Mesenteric fat pad (tissue), 1 donor: ENCODE measurements around the gene ADGRG3. TPM values are rescaled to one million over a fixed set of nuclear protein-coding genes. Genes with fewer than 3 reads are reported as not detected.

Source experiments
- DNase-seq: peaks from one replicate; pipeline ENCODE4 v3.0.0-alpha.2; 2020; ENCODE audit warnings: low spot score
- total RNA-seq: library from RNA; stranded (reverse); fragmentation: NEBNext Ultra II Directional; extraction: Animal tissue kit (Norgen Biotek cat#: 25700); gene quantifications from one replicate; pipeline ENCODE4 v1.2.1, GENCODE V29; 2021
- donor health status: DM: yes; HTN: yes; CAD: no.

Gene ADGRG3
- total RNA-seq, 1 donor from 2014 or later: 13.3 TPM

DNA sequence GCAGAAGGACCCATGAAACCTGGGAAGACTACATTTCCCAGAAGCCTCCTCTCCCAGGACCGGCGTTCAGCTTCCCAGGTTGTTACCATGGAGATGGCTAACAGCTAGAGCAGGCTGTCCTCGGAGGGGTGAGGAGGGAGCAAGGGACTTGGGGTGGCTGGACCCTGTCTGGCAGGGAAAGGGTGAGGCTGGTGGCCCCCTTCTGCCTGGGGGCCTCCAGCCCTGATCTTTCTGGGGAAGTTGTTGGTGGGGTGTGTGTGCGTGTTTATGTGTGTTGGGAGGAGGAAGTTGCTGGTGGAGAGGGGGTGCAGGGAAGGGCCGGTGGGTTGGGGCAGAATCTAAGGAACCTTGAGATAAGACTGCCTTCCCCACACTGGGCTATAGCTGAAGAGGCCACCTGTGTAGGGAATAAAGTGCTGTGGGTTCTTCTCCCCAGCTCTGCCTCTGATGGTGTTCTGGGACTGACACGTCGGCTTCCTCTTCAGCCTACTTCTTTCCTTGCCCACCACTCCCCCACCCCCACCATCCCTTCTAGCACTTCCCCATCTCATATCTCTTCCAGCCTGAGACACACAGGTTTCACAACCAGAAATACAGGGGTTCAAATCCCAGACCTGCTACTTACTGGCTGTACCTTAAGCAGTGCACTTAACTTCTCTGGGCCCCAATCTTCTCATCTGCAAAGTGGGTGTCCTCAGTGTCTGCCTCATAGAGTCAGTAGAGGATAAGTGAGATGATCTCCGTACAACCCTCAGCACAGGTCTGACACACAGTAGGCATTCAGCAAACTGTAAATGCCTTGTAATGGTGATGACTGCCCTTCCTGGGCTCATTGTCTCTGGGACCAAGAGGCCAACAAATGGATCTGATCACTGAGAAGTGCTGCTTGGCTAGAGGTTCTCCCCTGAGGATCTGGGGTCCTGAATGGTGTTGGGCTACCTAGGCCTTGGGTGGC, 26.9 kb downstream of the ADGRG3 start, which contains the start of gene DRC7:
DRC7 (plus strand) TSS at position 82 of the 955 bp plus-strand sequence. CDS start 3,144 bp downstream, outside the sequence.
- no peak for DNase-seq

DNA sequence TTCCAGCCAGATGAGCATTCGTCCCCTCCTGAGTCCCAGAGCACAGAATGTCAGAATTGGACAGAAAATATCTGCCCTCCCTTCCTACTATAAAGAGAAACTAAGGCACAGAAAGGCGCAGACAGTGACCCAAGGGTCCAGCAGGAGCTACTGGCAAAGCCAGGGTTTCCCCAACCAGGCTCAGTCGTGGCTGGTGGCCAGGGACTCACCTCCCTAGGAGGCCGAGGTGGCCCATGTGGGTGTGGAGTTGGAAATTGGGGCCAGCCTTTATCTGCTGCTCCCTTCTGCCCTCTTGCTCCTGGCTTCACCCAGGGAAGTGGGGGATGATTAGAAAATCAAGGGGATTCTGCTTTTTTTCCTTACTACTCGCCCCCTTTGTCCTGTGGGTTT, 27.6 kb downstream of the ADGRG3 start:
- DNase-seq: no peak

DNA sequence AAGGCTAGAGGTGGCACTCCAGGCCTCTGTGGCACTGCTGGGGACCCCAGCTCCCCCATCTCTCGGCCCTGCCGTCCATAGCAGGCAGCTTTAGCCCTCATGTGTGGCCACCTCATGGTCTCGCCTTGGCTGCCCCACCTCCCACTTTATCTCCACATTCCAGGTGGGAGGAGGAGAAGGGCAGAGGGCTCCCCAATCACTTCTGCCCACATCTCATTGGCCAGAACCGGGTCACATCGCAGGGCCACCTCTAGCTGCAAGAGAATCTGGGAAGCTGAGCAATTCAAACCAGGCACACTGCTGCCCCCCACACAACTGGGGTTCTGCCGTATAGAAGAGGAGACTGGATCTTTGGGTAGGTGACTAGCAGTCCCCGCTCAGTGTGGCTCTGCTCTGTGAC, 28.1 kb downstream of the ADGRG3 start:
- no peak for DNase-seq

DNA sequence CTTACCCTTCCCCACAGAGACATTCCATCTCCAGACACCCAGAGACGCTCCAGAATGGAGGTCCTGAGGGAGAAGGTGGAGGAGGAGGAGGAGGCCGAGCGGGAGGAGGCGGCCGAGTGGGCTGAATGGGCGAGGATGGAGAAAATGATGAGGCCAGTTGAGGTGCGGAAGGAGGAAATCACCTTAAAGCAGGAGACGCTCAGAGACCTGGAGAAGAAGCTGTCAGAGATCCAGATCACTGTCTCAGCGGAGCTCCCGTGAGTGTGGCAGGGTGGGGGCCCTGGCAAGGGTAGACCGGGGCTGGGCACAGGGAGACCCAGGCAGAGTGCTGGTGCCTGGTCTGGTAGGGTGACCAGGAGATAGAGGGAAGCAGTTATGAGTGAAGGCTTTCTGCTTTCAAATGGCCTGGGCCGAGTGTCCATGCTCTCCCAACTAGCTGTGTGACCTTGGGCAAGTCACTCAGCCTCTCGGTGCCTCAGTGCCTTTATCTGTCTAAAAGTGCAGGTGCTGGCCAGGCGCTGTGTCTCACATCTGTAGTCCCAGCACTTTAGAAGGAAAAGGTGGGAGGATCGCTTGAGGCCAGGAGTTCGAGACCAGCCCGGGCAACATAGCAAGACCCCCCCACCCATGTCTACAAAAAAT, 29.9 kb downstream of the ADGRG3 start:
- no peak for DNase-seq

DNA sequence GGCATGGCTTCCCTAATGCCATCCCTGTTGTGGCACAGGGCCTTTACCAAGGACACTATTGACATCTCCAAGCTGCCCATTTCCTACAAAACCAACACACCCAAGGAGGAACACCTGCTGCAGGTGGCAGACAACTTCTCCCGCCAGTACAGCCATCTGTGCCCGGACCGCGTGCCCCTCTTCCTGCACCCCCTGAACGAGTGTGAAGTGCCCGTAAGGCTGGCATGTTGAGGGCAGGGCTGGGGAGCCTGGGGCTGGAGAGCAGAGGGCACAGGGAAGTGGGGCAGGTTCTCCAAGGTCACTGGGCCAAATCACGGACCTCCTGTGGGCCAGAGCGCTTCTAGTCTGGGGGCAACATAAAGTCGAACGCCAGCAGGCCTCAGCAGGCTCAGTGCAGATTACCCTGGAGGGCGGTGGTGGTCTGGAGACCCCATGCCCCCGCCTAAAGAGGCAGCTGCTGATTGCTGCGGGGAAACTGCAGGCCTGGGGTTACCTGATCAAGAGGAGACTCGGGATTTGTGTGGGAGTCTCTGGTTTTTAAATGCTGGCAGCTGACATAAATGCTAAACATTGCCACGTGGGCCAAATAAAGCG, 30.8 kb downstream of the ADGRG3 start:
- no peak for DNase-seq

DNA sequence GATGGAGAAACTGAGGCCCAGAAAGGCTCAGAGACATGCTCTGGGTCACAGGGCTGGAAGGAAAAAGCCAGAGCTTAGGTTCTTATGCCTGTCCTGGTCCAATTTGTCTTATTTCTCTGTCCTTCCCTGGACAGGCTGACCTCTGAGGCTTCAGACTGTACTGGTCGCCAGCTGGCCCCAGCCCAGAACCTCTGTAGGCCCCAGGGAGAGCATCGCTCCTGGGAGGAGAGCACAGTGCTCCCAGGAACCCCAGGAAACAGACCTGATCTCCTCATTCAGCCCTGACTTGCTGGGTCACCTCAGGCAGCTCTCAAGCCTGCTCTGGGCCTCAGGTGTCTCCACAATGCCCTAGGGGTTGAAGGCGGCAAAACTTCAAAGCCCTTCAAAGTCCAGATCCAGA, 31.4 kb downstream of the ADGRG3 start:
- no peak for DNase-seq

DNA sequence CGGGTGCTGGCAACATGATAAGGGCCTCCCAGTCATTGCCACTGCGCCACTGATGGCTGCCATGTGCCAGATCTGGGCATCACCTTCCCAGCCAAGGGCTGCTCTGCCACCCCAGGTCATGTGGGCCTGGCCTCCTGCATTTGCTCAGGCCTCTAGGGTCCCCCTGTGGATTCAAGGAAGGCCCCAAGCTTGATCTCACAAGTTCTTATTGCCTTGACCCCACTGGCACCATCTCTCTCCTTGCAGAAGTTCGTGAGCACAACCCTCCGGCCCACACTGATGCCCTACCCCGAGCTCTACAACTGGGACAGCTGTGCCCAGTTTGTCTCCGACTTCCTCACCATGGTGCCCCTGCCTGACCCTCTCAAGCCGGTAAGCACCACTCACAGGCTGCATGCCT, 31.8 kb downstream of the ADGRG3 start:
- no peak for DNase-seq

DNA sequence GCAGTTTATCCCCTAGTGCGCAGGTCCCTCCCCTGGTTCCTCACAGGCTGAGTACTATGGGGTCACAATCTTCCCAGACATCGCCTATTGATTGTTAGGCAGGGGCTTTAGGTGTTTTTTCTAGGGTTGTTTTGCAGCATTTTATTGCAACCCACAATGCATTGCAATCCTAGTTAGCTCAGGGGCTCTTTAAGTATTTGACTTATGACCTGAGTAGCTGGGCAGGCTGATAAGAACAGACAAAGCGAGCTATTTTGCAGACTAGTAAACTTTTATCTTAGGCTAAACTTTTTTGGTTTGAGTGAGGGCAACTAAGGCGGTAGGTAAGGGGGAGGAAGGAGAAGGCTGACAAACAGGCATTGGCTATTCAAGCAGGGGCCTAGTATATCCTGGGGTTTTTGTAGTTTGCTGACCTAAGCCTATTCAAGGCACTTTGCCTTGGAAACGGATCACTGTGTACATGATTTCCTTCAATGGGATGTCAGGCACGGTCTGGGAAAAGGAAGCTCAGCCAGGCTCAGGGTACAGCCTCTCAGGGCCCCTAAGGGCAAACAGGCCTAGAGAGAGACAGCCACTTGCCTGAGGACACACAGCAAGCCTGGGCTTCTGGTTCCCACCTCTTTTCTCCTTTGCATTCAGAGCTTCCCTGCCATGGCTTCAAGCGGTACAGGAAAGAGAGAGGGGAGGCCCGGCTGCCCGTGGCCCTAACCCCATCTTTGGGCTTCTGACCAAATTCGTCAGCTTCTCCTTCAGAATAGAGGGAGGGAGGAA, 32.9 kb downstream of the ADGRG3 start:
- DNase-seq: no peak

DNA sequence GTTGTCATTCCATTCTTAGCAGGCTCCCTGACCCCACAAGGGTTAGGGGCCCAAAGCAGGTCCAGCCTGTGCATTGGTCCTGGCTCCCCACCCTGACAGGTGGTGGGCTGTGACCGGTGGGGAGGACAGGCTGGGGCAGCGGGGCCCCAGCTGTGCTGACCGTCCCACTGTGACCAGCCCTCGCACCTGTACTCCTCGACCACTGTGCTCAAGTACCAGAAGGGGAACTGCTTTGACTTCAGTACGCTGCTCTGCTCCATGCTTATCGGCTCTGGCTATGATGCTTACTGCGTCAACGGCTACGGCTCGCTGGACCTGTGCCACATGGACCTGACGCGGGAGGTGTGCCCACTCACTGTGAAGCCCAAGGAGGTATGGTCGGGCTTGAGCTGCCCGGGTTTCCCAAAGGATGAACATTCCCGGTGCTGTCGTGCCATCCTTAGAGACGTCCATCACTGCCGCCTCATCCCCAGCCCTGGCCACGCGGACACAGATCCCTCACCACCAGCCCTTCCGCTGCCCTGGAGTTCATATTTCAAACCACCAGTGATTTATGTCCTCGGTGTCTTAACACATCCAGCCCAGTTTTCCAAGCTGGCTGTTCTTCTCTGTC, 33.8 kb downstream of the ADGRG3 start:
- DNase-seq: no peak

DNA sequence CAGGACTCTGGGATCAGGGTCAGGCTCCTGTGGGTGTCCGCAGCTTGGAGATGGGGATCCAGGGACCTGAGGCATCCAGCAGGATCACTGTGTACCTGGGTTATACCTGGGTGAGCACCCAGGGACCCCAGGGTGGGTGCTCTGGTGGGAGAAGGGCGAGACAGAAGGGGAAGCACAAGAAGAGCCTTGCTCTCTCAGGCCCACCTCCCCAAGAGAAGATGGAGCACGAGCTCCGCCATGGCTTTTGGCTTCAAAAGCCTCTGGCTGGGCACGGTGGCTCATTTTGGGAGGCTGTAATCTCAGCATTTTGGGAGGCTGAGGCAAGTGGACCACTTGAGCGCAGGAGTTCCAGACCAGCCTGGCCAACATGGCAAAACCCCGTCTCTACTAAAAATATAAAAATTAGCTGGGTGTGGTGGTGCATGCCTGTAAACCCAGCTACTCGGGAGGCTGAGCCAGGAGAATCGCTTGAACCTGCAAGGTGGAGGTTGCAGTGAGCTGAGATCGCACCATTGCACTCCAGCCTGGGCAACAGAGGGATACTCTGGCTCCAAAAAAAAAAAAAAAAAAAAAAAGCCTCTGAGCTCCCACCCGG, 35.4 kb downstream of the ADGRG3 start:
- no peak for DNase-seq

DNA sequence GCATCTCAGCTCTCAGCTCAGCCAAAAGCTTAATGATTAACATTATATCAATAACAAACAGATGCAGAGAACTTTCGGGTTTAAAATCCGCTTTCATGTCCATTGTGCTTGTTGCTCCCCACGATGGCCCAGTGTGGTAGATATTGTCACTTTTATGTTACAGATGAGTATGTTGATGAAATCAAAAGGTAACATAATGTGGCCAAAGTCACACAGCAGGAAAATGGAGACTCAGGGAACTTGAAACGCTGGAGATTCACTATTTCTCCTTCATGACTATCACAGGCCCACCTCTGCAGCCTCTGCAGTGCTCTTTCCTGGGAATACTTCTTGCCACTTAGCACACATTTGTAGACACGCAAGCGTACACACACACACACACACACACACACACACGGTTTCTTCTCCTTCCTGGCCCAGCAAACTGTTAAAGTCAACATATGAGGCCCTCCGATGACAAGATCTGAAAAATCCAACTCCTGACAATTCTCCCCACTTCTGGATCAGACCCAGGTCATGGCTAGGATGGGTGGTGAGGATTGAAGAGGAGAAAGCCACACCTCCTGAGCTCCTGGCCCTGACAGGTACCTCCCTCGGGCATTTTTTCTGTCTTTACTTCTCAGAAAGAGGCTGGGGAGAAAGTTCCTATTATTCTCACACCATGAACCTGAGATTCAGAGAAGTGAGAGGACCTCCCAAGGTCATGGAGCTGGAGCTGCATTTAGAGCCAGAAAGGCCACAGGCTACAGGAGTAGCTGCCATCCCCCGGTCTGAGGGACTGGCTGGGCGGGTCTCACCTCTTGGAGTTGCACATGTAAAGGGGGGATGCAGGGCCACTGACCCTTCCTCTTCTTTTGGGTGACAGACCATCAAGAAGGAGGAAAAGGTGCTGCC, 36.2 kb downstream of the ADGRG3 start:
- no peak for DNase-seq

DNA sequence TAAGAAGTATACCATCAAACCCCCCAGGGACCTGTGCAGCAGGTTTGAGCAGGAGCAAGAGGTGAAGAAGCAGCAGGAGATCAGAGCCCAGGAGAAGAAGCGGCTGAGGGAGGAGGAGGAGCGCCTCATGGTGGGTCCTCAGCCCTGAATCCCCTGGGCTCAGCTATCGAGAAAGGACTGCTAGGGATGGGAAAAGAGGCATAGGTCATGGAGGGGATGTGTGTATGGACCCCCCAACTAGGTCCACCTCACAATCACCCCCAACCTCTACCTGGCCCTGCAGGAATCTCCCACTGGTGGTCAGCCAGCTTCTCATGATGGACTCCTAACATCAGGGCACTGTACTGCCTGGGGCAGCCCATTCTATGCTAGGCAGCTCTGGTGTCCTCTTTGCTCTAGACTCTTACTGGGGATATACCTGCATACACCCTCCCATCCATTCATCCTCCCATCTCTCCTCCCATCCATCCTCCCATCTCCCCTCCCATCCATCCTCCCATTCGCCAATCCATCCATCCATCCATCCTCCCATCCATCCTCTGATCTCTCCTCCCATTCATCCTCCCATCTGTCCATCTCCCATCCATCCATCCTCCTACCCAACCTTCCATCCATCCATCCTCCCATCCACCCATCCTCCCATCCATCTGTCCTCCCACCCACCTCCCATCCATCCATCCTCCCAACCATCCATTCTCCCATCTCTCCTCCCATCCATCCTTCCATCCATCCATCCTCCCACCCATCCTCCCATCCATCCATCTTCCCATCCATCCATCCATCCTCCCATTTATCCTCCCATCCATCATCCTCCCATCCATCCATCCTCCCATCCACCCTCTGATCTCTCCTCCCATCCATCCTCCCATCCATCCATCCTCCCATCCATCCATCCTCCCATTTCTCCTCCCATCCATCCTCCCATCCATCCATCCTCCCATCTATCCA, 37.1 kb downstream of the ADGRG3 start:
- no peak for DNase-seq

DNA sequence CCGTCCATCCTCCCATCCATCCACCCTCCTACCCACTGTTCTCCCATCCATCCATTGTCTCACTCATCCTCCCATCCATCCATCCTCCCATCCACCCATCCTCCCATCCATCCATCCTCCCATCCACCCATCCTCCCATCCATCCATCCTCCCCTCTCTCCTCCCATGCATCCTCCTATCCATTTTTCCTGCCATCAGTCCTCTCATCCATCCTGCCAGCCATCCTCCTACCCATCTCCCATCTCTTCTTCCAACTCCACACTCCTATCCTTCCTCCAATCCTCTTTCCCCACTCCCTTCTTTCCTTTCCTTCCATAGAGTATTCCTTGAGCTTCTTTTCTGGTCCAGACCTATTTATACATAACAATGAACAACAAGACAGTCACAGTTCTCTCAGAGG, 38.6 kb downstream of the ADGRG3 start:
- no peak for DNase-seq

DNA sequence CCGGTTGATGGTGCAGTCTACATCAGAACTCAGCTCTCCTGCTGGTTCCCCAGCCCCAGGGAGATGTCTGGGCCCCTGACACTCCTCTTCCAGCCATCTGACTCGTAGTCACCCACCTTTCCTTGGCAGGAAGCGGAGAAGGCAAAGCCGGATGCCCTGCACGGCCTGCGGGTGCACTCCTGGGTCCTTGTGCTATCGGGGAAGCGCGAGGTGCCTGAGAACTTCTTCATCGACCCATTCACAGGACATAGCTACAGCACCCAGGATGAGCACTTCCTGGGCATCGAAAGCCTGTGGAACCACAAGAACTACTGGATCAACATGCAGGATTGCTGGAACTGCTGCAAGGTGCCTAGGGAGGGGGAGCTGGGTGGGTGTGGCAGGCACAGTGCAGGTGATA, 39.2 kb downstream of the ADGRG3 start:
- DNase-seq: no peak

DNA sequence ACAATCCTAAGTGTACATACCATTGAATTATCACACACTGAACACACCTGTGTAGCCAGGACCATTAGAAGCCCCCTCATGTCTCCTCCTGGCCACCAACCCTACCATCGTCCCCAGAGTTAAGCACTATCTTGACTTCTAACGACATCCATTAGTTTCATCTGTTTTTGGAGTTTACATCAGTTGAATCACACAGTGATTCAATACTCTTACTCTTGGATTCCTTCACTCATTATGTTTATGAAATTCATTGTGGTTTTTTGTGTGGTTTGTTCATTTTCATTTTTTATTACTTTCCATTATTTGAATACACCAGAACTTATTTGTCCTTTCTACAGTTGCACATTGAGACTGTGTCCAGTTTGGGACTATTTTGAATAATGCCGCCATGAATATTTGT, 40.1 kb downstream of the ADGRG3 start:
- no peak for DNase-seq

DNA sequence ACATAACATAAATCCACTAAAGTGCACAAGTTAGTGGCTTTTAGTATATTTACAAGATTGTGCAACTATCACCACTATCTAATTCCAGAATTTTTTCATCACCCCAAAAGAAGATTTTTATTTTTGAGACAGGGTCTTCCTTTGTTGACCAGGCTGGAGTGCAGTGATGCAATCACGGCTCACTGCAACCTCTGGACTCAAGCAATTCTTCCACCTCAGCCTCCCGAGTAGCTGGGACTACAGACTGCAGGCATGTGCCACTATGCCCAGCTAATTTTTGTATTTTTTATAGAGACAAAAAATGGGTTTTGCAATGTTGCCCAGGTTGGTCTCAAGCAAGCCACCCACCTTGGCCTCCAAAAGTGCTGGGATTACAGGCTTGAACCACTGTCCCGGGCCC, 41.6 kb downstream of the ADGRG3 start:
- no peak for DNase-seq

DNA sequence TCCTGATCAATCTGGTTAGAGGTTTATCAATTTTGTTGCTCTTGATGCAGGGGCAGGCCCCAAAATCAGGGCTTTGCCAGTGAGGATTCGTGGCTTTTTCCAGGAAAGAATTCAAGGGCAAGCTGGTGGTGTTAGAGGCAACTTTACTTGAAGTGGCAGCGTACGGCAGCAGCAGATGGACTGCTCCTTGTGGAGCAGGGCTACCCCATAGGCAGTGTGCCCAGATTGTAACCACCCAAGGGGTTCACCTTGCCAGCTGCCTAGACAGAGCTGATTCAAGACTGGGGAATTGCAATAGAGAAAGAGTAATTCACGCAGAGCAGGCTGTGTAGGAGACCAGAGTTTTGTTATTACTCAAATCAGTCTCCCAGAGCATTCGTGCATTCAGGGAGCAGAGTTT, 43.2 kb downstream of the ADGRG3 start:
- DNase-seq: no peak

DNA sequence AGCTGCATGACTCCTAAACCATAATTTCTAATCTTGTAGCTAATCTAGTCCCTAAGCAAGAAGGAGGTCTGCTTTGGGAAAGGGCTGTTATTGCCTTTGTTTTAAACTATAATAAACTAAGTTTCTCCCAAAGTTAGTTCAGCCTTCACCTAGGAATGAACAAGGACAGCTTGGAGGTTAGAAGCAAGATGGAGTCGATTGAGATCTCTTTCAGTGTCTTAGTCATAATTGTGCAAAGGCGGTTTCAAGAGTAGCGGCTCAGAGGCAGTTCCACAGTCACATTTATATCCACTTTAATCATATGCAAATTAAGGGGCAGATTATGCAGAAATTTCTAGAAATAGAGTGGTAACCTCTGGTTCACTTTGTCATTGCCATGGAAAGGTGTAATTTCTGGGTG, 43.9 kb downstream of the ADGRG3 start:
- DNase-seq: no peak
